WTC11 (cell line): ENCODE data around the gene WDR90. TPM values are rescaled to one million over a fixed set of nuclear protein-coding genes. Genes with fewer than 3 reads are reported as not detected.

Experiments
- ATAC-seq: fragments of 200-7000 bp; cut with Tn5 transposase; 2 replicates; pipeline ENCODE4 v1.10.0; 2021; ENCODE audit warnings: mild to moderate bottlenecking, moderate library complexity
- CTCF ChIA-PET: fragments of 300-600 bp; sonication (Branson Sonifier 250); formaldehyde crosslinking; loops from one replicate; lab custom pipeline; 2021; ENCODE audit warnings: antibody characterized with exemption; lab: Charles Lee
- POLR2A ChIA-PET: fragments of 350-600 bp; sonication (Branson Sonifier 250); formaldehyde crosslinking; loops from one replicate; lab custom pipeline; 2021; ENCODE audit warnings: antibody characterized with exemption; lab: Charles Lee
- DNase-seq: peaks from one replicate; pipeline ENCODE4 v3.0.0; 2021; ENCODE audit warnings: low spot score
- H3K27ac Mint-ChIP-seq: 2 replicates; pipeline ENCODE4 v1.8.0; 2021; ENCODE audit warnings: mixed read lengths
- H3K27me3 Mint-ChIP-seq: 2 replicates; pipeline ENCODE4 v1.8.0; 2021; ENCODE audit warnings: low read depth, mild to moderate bottlenecking, moderate library complexity, mixed read lengths
- H3K36me3 Mint-ChIP-seq: 2 replicates; pipeline ENCODE4 v1.8.0; 2021; ENCODE audit warnings: mixed read lengths
- H3K4me1 Mint-ChIP-seq: 2 replicates; pipeline ENCODE4 v1.8.0; 2022; ENCODE audit warnings: mixed read lengths
- H3K4me3 Mint-ChIP-seq: 2 replicates; pipeline ENCODE4 v1.8.0; 2021; ENCODE audit warnings: mild to moderate bottlenecking, moderate library complexity, mixed read lengths
- H3K9me3 Mint-ChIP-seq: 2 replicates; pipeline ENCODE4 v1.8.0; 2021; ENCODE audit warnings: mixed read lengths
- ATF1 ChIP-seq: sonication (generic); formaldehyde crosslinking; IDR thresholded peaks from 2 replicates; pipeline ENCODE4 v1.8.1; 2023; ENCODE audit warnings: mild to moderate bottlenecking, moderate library complexity, missing genetic modification reagents
- CREM ChIP-seq: sonication (generic); formaldehyde crosslinking; IDR thresholded peaks from 2 replicates; pipeline ENCODE4 v1.8.1; 2022; ENCODE audit warnings: mild to moderate bottlenecking, missing genetic modification reagents, moderate library complexity
- ETV6 ChIP-seq: sonication (generic); formaldehyde crosslinking; IDR thresholded peaks from 2 replicates; pipeline ENCODE4 v1.8.1; 2022; ENCODE audit warnings: mild to moderate bottlenecking, missing genetic modification reagents
- FOXP1 ChIP-seq: sonication (generic); formaldehyde crosslinking; IDR thresholded peaks from 2 replicates; pipeline ENCODE4 v1.8.0; 2022; ENCODE audit warnings: missing genetic modification reagents, mild to moderate bottlenecking, moderate library complexity, borderline replicate concordance
- GRHL2 ChIP-seq: fragments of 250-450 bp; sonication (Bioruptor Pico); IDR thresholded peaks from 2 replicates; pipeline ENCODE4 v1.8.0; 2022; ENCODE audit warnings: mild to moderate bottlenecking, moderate library complexity; ENCODE audit not compliant: insufficient replicate concordance, severe bottlenecking
- GTF2I ChIP-seq: fragments of 250-450 bp; sonication (Bioruptor Pico); conservative IDR thresholded peaks from 2 replicates; pipeline ENCODE4 v1.4.0; 2021; ENCODE audit warnings: mild to moderate bottlenecking
- IRF2 ChIP-seq: sonication (generic); formaldehyde crosslinking; IDR thresholded peaks from 2 replicates; pipeline ENCODE4 v1.8.0; 2022; ENCODE audit warnings: low read depth, missing genetic modification reagents, borderline replicate concordance
- KAT7 ChIP-seq: sonication (generic); formaldehyde crosslinking; IDR thresholded peaks from 2 replicates; pipeline ENCODE4 v1.8.1; 2023; ENCODE audit warnings: missing genetic modification reagents, mild to moderate bottlenecking, borderline replicate concordance
- NFYB ChIP-seq: sonication (generic); formaldehyde crosslinking; conservative IDR thresholded peaks from 2 replicates; pipeline ENCODE4 v1.8.0; 2022; ENCODE audit warnings: low read depth, missing genetic modification reagents
- NR1H2 ChIP-seq: sonication (generic); formaldehyde crosslinking; IDR thresholded peaks from 2 replicates; pipeline ENCODE4 v1.9.0; 2021; ENCODE audit warnings: mild to moderate bottlenecking, moderate library complexity, missing genetic modification reagents
- NR3C1 ChIP-seq: sonication (generic); formaldehyde crosslinking; conservative IDR thresholded peaks from 2 replicates; pipeline ENCODE4 v1.8.1; 2023; ENCODE audit warnings: low read depth, mild to moderate bottlenecking, missing genetic modification reagents
- PRRX2 ChIP-seq: fragments of 250-450 bp; sonication (Bioruptor Pico); IDR thresholded peaks from 2 replicates; pipeline ENCODE4 v1.8.0; 2021; ENCODE audit warnings: mild to moderate bottlenecking
- RELA ChIP-seq: sonication (generic); formaldehyde crosslinking; IDR thresholded peaks from 2 replicates; pipeline ENCODE4 v1.8.1; 2022; ENCODE audit warnings: missing genetic modification reagents, mild to moderate bottlenecking, borderline replicate concordance
- SOX15 ChIP-seq: fragments of 250-450 bp; sonication (Bioruptor Pico); IDR thresholded peaks from 2 replicates; pipeline ENCODE4 v1.9.0; 2021; ENCODE audit warnings: mild to moderate bottlenecking
- SP1 ChIP-seq: sonication (generic); formaldehyde crosslinking; conservative IDR thresholded peaks from 2 replicates; pipeline ENCODE4 v1.8.1; 2022; ENCODE audit warnings: missing genetic modification reagents
- ZNF263 ChIP-seq: sonication (generic); formaldehyde crosslinking; IDR thresholded peaks from 2 replicates; pipeline ENCODE4 v1.8.1; 2022; ENCODE audit warnings: low read depth, mild to moderate bottlenecking, moderate library complexity, missing genetic modification reagents
- ZNF317 ChIP-seq: sonication (generic); formaldehyde crosslinking; IDR thresholded peaks from 2 replicates; pipeline ENCODE4 v1.8.1; 2023; ENCODE audit warnings: low read depth, mild to moderate bottlenecking, moderate library complexity, missing genetic modification reagents, borderline replicate concordance
- ZNF396 ChIP-seq: fragments of 250-450 bp; sonication (Bioruptor Pico); IDR thresholded peaks from 2 replicates; pipeline ENCODE4 v1.8.0; 2021; ENCODE audit warnings: mild to moderate bottlenecking, moderate library complexity, borderline replicate concordance
- ZNF423 ChIP-seq: fragments of 250-450 bp; sonication (Bioruptor Pico); IDR thresholded peaks from 2 replicates; pipeline ENCODE4 v2.1.2; 2022; ENCODE audit warnings: mild to moderate bottlenecking, moderate library complexity
- total RNA-seq: library from RNA; stranded (reverse); gene quantifications from 3 replicates; pipeline ENCODE4 v1.2.3, GENCODE V29; 2021
- TF ChIP-seq, protein P1 (sequence below): fragments of 250-450 bp; sonication (Bioruptor Pico); IDR thresholded peaks from 2 replicates; pipeline ENCODE4 v2.1.2; 2022; ENCODE audit warnings: mild to moderate bottlenecking, moderate library complexity
- TF ChIP-seq, protein P2 (sequence below): sonication (generic); formaldehyde crosslinking; conservative IDR thresholded peaks from 2 replicates; pipeline ENCODE4 v1.8.1; 2023; ENCODE audit warnings: mild to moderate bottlenecking, low read depth, missing genetic modification reagents, moderate library complexity
- TF ChIP-seq, protein P3 (sequence below): fragments of 200-600 bp; IDR thresholded peaks from 2 replicates; pipeline ENCODE4 v1.8.0; 2022; ENCODE audit warnings: antibody characterized with exemption
- TF ChIP-seq, protein P4 (sequence below): fragments of 250-450 bp; sonication (Bioruptor Pico); IDR thresholded peaks from 2 replicates; pipeline ENCODE4 v1.9.0; 2021; ENCODE audit warnings: mild to moderate bottlenecking
- TF ChIP-seq, protein P5 (sequence below): sonication (generic); formaldehyde crosslinking; IDR thresholded peaks from 2 replicates; pipeline ENCODE4 v1.8.1; 2023; ENCODE audit warnings: mild to moderate bottlenecking, moderate library complexity, missing genetic modification reagents
- TF ChIP-seq, protein P6 (sequence below): sonication (generic); formaldehyde crosslinking; IDR thresholded peaks from 2 replicates; pipeline ENCODE4 v1.8.1; 2023; ENCODE audit warnings: mild to moderate bottlenecking, missing genetic modification reagents

Gene WDR90
- total RNA-seq, 1 experiment from 2014 or later, result 75.8 TPM

DNA sequence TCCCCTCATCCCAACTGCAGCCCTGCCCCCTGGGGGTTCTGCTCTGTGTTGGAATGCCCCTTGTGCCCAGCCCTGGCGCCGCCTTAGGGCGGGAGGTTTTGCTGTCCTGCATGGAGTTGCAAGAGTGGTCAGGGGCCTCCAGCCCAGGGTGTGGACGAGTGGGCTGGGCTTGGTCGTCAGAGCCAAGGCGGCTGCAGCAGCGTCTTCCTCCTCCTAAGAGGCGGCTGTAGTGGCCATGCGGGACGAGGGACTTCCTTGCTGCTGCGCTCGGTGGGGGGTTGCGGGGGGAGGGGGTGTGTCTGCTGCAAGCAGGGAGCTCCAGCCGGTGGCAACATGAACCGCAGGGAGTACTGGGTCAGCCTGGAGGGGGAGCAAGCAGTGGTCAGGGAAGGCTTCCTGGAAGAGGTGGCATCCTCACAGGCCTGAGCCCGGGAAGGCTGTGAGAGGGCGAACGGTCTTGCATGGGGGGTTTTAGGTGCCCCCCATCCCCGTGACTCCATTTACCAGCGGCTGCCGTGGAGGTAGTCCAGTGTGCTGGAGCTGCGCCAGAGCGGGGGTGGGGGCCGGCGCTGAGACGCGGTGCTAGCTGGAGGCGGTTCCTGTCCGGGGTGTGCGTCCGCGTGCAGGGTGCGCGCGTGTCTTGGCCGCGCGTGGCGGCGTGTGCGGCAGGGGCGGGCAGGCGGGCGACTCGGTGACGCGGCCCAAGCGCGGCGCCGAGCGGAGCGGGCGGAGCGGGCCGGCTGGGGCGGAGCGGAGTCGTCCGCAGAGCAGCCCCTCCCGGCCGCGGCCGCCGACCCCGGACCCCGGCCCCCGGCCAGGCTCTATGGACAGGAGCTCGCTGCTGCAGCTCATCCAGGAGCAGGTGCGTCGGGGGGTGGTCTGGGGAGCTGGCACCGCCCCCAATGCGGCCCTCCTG lies 26.1 kb downstream of the WDR90 start, which contains the start of gene RHBDL1:
Gene RHBDL1 (plus strand): TSS at position 704 of the 916 bp plus-strand sequence. CDS start 120 bp downstream, at position 824.
- ChIA-PET CTCF (interaction anchor here (0.5 to 2.8 kb wide), 25 partner anchors 7 to 284 kb away, joined by 3 to 16 read pairs (median 4); partner anchors contain the start of genes CIAO3, METTL26, RHOT2 and WDR24), POLR2A (interaction anchor here (0.5 to 1.5 kb wide), 4 partner anchors 15 to 1559 kb away, joined by 3 to 4 read pairs (median 3); partner anchors contain the start of gene WDR24)
- Mint-ChIP-seq H3K4me1 (peaks cover 14% of the 10 kb centered on the region), H3K27ac (0 out of 2 replicates have a peak within 1 kb of the TSS, but pooled peaks have one; percentile 27), H3K9me3 (no peaks in the 10 kb centered on the region), H3K4me3 (peak within 1 kb of the TSS; percentile 70), H3K36me3 (peaks cover 7% of the 10 kb centered on the region), H3K27me3 (no peaks in the 10 kb centered on the region)
- DNase-seq (peak; percentile 60), ATAC-seq (peak; percentile 10)
- TF ChIP-seq PRRX2 (CRISPR knock-in tag) (peak; percentile 71; the same call in 1 of the 2 replicates), IRF2 (CRISPR knock-in tag) (no peak), NR3C1 (CRISPR knock-in tag) (no peak), SOX15 (CRISPR knock-in tag) (no peak), KAT7 (no peak), CREM (CRISPR knock-in tag) (no peak), NR1H2 (no peak), ZNF423 (CRISPR knock-in tag) (peak; percentile 4; the same call in 1 of the 2 replicates), ZNF317 (no peak), ZNF263 (no peak), ATF1 (no peak), RELA (CRISPR knock-in tag) (no peak), FOXP1 (CRISPR knock-in tag) (peak; percentile 59), SP1 (peak; percentile 38), NFYB (no peak; the same call in 1 of the 2 replicates), GTF2I (CRISPR knock-in tag) (no peak; the same call in 1 of the 2 replicates), ZNF396 (CRISPR knock-in tag) (no peak), GRHL2 (CRISPR knock-in tag) (no peak), ETV6 (CRISPR knock-in tag) (no peak)
- TF ChIP-seq, protein P1, sequence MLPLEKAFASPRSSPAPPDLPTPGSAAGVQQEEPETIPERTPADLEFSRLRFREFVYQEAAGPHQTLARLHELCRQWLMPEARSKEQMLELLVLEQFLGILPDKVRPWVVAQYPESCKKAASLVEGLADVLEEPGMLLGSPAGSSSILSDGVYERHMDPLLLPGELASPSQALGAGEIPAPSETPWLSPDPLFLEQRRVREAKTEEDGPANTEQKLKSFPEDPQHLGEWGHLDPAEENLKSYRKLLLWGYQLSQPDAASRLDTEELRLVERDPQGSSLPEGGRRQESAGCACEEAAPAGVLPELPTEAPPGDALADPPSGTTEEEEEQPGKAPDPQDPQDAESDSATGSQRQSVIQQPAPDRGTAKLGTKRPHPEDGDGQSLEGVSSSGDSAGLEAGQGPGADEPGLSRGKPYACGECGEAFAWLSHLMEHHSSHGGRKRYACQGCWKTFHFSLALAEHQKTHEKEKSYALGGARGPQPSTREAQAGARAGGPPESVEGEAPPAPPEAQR, result no peak
- TF ChIP-seq, protein P2, sequence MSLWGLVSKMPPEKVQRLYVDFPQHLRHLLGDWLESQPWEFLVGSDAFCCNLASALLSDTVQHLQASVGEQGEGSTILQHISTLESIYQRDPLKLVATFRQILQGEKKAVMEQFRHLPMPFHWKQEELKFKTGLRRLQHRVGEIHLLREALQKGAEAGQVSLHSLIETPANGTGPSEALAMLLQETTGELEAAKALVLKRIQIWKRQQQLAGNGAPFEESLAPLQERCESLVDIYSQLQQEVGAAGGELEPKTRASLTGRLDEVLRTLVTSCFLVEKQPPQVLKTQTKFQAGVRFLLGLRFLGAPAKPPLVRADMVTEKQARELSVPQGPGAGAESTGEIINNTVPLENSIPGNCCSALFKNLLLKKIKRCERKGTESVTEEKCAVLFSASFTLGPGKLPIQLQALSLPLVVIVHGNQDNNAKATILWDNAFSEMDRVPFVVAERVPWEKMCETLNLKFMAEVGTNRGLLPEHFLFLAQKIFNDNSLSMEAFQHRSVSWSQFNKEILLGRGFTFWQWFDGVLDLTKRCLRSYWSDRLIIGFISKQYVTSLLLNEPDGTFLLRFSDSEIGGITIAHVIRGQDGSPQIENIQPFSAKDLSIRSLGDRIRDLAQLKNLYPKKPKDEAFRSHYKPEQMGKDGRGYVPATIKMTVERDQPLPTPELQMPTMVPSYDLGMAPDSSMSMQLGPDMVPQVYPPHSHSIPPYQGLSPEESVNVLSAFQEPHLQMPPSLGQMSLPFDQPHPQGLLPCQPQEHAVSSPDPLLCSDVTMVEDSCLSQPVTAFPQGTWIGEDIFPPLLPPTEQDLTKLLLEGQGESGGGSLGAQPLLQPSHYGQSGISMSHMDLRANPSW (CRISPR knock-in tag), result no peak
- TF ChIP-seq, protein P3, sequence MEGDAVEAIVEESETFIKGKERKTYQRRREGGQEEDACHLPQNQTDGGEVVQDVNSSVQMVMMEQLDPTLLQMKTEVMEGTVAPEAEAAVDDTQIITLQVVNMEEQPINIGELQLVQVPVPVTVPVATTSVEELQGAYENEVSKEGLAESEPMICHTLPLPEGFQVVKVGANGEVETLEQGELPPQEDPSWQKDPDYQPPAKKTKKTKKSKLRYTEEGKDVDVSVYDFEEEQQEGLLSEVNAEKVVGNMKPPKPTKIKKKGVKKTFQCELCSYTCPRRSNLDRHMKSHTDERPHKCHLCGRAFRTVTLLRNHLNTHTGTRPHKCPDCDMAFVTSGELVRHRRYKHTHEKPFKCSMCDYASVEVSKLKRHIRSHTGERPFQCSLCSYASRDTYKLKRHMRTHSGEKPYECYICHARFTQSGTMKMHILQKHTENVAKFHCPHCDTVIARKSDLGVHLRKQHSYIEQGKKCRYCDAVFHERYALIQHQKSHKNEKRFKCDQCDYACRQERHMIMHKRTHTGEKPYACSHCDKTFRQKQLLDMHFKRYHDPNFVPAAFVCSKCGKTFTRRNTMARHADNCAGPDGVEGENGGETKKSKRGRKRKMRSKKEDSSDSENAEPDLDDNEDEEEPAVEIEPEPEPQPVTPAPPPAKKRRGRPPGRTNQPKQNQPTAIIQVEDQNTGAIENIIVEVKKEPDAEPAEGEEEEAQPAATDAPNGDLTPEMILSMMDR, result no peak
- TF ChIP-seq, protein P4, sequence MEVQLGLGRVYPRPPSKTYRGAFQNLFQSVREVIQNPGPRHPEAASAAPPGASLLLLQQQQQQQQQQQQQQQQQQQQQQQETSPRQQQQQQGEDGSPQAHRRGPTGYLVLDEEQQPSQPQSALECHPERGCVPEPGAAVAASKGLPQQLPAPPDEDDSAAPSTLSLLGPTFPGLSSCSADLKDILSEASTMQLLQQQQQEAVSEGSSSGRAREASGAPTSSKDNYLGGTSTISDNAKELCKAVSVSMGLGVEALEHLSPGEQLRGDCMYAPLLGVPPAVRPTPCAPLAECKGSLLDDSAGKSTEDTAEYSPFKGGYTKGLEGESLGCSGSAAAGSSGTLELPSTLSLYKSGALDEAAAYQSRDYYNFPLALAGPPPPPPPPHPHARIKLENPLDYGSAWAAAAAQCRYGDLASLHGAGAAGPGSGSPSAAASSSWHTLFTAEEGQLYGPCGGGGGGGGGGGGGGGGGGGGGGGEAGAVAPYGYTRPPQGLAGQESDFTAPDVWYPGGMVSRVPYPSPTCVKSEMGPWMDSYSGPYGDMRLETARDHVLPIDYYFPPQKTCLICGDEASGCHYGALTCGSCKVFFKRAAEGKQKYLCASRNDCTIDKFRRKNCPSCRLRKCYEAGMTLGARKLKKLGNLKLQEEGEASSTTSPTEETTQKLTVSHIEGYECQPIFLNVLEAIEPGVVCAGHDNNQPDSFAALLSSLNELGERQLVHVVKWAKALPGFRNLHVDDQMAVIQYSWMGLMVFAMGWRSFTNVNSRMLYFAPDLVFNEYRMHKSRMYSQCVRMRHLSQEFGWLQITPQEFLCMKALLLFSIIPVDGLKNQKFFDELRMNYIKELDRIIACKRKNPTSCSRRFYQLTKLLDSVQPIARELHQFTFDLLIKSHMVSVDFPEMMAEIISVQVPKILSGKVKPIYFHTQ (CRISPR knock-in tag), result 0 out of 2 replicates have a peak, but pooled peaks have one; percentile 69
- TF ChIP-seq, protein P5, sequence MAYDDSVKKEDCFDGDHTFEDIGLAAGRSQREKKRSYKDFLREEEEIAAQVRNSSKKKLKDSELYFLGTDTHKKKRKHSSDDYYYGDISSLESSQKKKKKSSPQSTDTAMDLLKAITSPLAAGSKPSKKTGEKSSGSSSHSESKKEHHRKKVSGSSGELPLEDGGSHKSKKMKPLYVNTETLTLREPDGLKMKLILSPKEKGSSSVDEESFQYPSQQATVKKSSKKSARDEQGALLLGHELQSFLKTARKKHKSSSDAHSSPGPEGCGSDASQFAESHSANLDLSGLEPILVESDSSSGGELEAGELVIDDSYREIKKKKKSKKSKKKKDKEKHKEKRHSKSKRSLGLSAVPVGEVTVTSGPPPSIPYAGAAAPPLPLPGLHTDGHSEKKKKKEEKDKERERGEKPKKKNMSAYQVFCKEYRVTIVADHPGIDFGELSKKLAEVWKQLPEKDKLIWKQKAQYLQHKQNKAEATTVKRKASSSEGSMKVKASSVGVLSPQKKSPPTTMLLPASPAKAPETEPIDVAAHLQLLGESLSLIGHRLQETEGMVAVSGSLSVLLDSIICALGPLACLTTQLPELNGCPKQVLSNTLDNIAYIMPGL (CRISPR knock-in tag), result peak; percentile 77; the same call in 1 of the 2 replicates
- TF ChIP-seq, protein P6, sequence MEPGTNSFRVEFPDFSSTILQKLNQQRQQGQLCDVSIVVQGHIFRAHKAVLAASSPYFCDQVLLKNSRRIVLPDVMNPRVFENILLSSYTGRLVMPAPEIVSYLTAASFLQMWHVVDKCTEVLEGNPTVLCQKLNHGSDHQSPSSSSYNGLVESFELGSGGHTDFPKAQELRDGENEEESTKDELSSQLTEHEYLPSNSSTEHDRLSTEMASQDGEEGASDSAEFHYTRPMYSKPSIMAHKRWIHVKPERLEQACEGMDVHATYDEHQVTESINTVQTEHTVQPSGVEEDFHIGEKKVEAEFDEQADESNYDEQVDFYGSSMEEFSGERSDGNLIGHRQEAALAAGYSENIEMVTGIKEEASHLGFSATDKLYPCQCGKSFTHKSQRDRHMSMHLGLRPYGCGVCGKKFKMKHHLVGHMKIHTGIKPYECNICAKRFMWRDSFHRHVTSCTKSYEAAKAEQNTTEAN (CRISPR knock-in tag), result no peak
